SK-N-MC (cell line): ENCODE measurements around the gene RRN3.
"Not testable (repeated sequence)": the region's sequence is repeated elsewhere in the genome, so short reads cannot be mapped to it uniquely, and the experiment has no call there.

Source experiments
- EZH2 ChIP-seq: fragments of 200-600 bp; sonication (generic); IDR thresholded peaks from one replicate; pipeline ENCODE4 v1.6.1; 2017; ENCODE audit warnings: antibody characterized with exemption
- FOXP2 ChIP-seq: optimal IDR thresholded peaks from 2 replicates; pipeline ENCODE3; 2011; ENCODE audit warnings: mild to moderate bottlenecking, moderate library complexity; ENCODE audit not compliant: insufficient read depth; ENCODE audit errors: extremely low read length, control extremely low read depth
- POLR2AphosphoS5 ChIP-seq: IDR thresholded peaks from 2 replicates; pipeline ENCODE4 v1.6.1; 2012; ENCODE audit warnings: mild to moderate bottlenecking, low read depth, low read length, borderline replicate concordance

- not testable (repeated sequence) for TF ChIP-seq POLR2AphosphoS5, EZH2, FOXP2
Measured at GRCh38 chr16:15093571-15093954, 509 bp downstream of the RRN3 start.
